ENCODE measurements around the gene P2RY14. TPM values are rescaled to one million over a fixed set of nuclear protein-coding genes. Genes with fewer than 3 reads are reported as not detected.
A peak's percentile ranks its signal among the peaks of the same experiment; 100 is the strongest.

P2RY14 gene
- total and polyA plus RNA-seq, 2 donors (not counting 3 experiments of a cell fraction or from before 2014, with no cell fraction given) = not detected

- Histone ChIP-seq H3K9me1 (replicated peaks; ENCODE audit: control insufficient read depth, extremely low read depth, insufficient read depth, low read length) (no peaks in the 10 kb centered on the region), H3K27ac (ENCODE audit: insufficient read depth, low read depth, low read length) (no peak overlapping the region), H3K4me1 (ENCODE audit: control insufficient read depth, extremely low read depth, insufficient read depth, low read length) (no peaks in the 10 kb centered on the region), H4K20me1 (replicated peaks; ENCODE audit: control insufficient read depth, extremely low read depth, insufficient read depth, low read length) (no peaks in the 10 kb centered on the region), H3K79me2 (ENCODE audit: control insufficient read depth, insufficient read depth, low read length) (no peaks in the 10 kb centered on the region), H3K27me3 (ENCODE audit: control insufficient read depth in 2 of 2, insufficient read depth in 2 of 2, low read length in 2 of 2) (peaks cover 0 to 2% of the 10 kb centered on the region in 2 experiments), H3K4me3 (replicated peaks in 1 of 3; ENCODE audit: insufficient read depth in 1 of 3, low read depth in 1 of 3, low read length in 3 of 3) (no peak overlapping the region), H3K9ac (replicated peaks; ENCODE audit: extremely low read depth, insufficient read depth, low read length) (no peak overlapping the region), H3K4me2 (ENCODE audit: insufficient read depth, low read length) (no peak overlapping the region), H2AFZ (ENCODE audit: low read depth, low read length) (no peak overlapping the region), H3K9me3 (replicated peaks; ENCODE audit: control insufficient read depth, insufficient read depth, low read length) (no peaks in the 10 kb centered on the region), H3K36me3 (ENCODE audit: control insufficient read depth in 2 of 2, extremely low read depth in 1 of 2, insufficient read depth in 2 of 2, low read length in 2 of 2) (no peaks in the 10 kb centered on the region)
- intact Hi-C loops (cut with micrococcal nuclease) = no loop called here
- CTCF ChIA-PET = interaction anchor here (0.7 to 1.3 kb wide), 2 partner anchors 69 to 622 kb away, joined by 3 read pairs; no protein-coding TSS in a partner anchor
- FAIRE-seq = no peak
- POLR2A ChIA-PET = no interaction called here
- dilution Hi-C loops (cut with MboI; ENCODE audit: extremely low pct_ligation_motif_present, low sequenced_read_pairs) = no loop called here
- DNase-seq (ENCODE audit: low read depth, low spot score) = peak; percentile 23
- TF ChIP-seq, protein P1, sequence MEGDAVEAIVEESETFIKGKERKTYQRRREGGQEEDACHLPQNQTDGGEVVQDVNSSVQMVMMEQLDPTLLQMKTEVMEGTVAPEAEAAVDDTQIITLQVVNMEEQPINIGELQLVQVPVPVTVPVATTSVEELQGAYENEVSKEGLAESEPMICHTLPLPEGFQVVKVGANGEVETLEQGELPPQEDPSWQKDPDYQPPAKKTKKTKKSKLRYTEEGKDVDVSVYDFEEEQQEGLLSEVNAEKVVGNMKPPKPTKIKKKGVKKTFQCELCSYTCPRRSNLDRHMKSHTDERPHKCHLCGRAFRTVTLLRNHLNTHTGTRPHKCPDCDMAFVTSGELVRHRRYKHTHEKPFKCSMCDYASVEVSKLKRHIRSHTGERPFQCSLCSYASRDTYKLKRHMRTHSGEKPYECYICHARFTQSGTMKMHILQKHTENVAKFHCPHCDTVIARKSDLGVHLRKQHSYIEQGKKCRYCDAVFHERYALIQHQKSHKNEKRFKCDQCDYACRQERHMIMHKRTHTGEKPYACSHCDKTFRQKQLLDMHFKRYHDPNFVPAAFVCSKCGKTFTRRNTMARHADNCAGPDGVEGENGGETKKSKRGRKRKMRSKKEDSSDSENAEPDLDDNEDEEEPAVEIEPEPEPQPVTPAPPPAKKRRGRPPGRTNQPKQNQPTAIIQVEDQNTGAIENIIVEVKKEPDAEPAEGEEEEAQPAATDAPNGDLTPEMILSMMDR (IDR thresholded peaks at IDR 0.05; ENCODE audit: extremely low read depth in 1 of 2, insufficient read depth in 1 of 2, low read depth in 1 of 2, low read length in 2 of 2) = no peak
- TF ChIP-seq GATA2 (IDR thresholded peaks at IDR 0.05; ENCODE audit: insufficient read depth, insufficient read length, low read depth, low read length) (peak; percentile 33), MAX (IDR thresholded peaks at IDR 0.05; ENCODE audit: insufficient read depth, insufficient read length) (no peak)
- no TSS peak for BruUV-seq (replicated peaks)
Measured at GRCh38 chr3:151236736-151237135, 41.6 kb downstream of the P2RY14 start.

- Histone ChIP-seq H3K4me2 (ENCODE audit: insufficient read depth, low read length) (no peak overlapping the region), H3K9me3 (replicated peaks; ENCODE audit: control insufficient read depth, insufficient read depth, low read length) (no peaks in the 10 kb centered on the region), H3K9me1 (replicated peaks; ENCODE audit: control insufficient read depth, extremely low read depth, insufficient read depth, low read length) (no peaks in the 10 kb centered on the region), H3K4me3 (replicated peaks in 1 of 3; ENCODE audit: insufficient read depth in 1 of 3, low read depth in 1 of 3, low read length in 3 of 3) (no peak overlapping the region), H3K4me1 (ENCODE audit: control insufficient read depth, extremely low read depth, insufficient read depth, low read length) (no peaks in the 10 kb centered on the region), H3K79me2 (ENCODE audit: control insufficient read depth, insufficient read depth, low read length) (no peaks in the 10 kb centered on the region), H3K27ac (ENCODE audit: insufficient read depth, low read depth, low read length) (no peak overlapping the region), H4K20me1 (replicated peaks; ENCODE audit: control insufficient read depth, extremely low read depth, insufficient read depth, low read length) (no peaks in the 10 kb centered on the region), H3K9ac (replicated peaks; ENCODE audit: extremely low read depth, insufficient read depth, low read length) (no peak overlapping the region), H3K36me3 (ENCODE audit: control insufficient read depth in 2 of 2, extremely low read depth in 1 of 2, insufficient read depth in 2 of 2, low read length in 2 of 2) (no peaks in the 10 kb centered on the region), H2AFZ (ENCODE audit: low read depth, low read length) (no peak overlapping the region), H3K27me3 (ENCODE audit: control insufficient read depth in 2 of 2, insufficient read depth in 2 of 2, low read length in 2 of 2) (peaks cover 0 to 2% of the 10 kb centered on the region in 2 experiments)
- intact Hi-C loops (cut with micrococcal nuclease) (no loop called here), dilution Hi-C loops (cut with MboI; ENCODE audit: extremely low pct_ligation_motif_present, low sequenced_read_pairs) (no loop called here)
- DNase-seq (ENCODE audit: low read depth, low spot score) (no peak), FAIRE-seq (no peak)
- ChIA-PET CTCF (interaction anchor here (1.3 to 2.0 kb wide), 2 partner anchors 16 to 68 kb away, joined by 3 to 6 read pairs; no protein-coding TSS in a partner anchor), POLR2A (no interaction called here)
- BruUV-seq (replicated peaks) = no TSS peak
- no peak for TF ChIP-seq JUN (IDR thresholded peaks at IDR 0.05; ENCODE audit: borderline replicate concordance, insufficient read depth, insufficient read length, low read depth)
- TF ChIP-seq EZH2 (IDR thresholded peaks at IDR 0.05; ENCODE audit: borderline replicate concordance, low read depth, low read length, severe bottlenecking) = no peak
- TF ChIP-seq FOS (IDR thresholded peaks at IDR 0.05; ENCODE audit: borderline replicate concordance, insufficient read depth, low read length) = no peak
- no peak for TF ChIP-seq POLR2AphosphoS5 (IDR thresholded peaks at IDR 0.05; ENCODE audit: insufficient read depth, low read depth, low read length)
- no peak for TF ChIP-seq GATA2 (IDR thresholded peaks at IDR 0.05; ENCODE audit: insufficient read depth, insufficient read length, low read depth, low read length)
- TF ChIP-seq, protein P1 (IDR thresholded peaks at IDR 0.05; ENCODE audit: extremely low read depth in 1 of 2, insufficient read depth in 1 of 2, low read depth in 1 of 2, low read length in 2 of 2) = no peak
- TF ChIP-seq MAX (IDR thresholded peaks at IDR 0.05; ENCODE audit: insufficient read depth, insufficient read length) = no peak
- no peak for TF ChIP-seq MYC (IDR thresholded peaks at IDR 0.05; ENCODE audit: low read depth, low read length)
- TF ChIP-seq POLR2A (IDR thresholded peaks at IDR 0.05; ENCODE audit: low read depth, low read length) = no peak
Measured at GRCh38 chr3:151236316-151236715, 42.0 kb downstream of the P2RY14 start.

All from endothelial cell of umbilical vein (primary cell).